Measurements from ENCODE around the gene CREB3L2. TPM values are rescaled to one million over a fixed set of nuclear protein-coding genes. Genes with fewer than 3 reads are reported as not detected.

The CREB3L2 gene
- total RNA-seq, 1 experiment from 2014 or later = 60.6 TPM

DNA sequence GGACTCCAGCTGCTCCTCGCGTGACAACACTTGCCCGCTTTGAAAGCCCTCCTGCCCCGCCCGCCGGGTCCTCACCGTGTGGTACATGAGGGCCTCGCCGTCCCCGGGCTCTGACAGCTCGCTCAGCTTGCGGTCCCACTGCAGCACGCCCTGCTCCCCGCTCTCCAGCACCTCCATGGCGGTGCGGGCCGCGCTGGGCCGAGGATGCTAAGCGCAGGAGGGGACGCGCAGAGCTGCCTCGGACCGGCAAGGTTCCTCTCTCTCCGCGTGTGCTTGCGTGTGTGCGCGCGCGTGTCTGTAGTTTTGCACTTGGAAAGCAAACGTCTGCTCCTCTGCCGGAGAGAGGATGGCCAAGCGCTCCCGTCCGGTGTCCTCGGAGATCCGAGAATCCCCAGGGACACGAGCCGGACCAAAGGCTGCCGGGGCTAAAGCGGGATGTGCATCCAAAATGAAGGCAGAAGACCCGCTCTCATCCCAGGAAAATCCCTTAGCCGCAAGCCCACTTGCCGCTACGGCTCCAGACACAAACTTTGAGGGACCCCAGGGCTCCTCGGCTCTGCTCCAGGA is at the start of gene CREB3L2 (continued):
- TF ChIP-seq, protein P1, sequence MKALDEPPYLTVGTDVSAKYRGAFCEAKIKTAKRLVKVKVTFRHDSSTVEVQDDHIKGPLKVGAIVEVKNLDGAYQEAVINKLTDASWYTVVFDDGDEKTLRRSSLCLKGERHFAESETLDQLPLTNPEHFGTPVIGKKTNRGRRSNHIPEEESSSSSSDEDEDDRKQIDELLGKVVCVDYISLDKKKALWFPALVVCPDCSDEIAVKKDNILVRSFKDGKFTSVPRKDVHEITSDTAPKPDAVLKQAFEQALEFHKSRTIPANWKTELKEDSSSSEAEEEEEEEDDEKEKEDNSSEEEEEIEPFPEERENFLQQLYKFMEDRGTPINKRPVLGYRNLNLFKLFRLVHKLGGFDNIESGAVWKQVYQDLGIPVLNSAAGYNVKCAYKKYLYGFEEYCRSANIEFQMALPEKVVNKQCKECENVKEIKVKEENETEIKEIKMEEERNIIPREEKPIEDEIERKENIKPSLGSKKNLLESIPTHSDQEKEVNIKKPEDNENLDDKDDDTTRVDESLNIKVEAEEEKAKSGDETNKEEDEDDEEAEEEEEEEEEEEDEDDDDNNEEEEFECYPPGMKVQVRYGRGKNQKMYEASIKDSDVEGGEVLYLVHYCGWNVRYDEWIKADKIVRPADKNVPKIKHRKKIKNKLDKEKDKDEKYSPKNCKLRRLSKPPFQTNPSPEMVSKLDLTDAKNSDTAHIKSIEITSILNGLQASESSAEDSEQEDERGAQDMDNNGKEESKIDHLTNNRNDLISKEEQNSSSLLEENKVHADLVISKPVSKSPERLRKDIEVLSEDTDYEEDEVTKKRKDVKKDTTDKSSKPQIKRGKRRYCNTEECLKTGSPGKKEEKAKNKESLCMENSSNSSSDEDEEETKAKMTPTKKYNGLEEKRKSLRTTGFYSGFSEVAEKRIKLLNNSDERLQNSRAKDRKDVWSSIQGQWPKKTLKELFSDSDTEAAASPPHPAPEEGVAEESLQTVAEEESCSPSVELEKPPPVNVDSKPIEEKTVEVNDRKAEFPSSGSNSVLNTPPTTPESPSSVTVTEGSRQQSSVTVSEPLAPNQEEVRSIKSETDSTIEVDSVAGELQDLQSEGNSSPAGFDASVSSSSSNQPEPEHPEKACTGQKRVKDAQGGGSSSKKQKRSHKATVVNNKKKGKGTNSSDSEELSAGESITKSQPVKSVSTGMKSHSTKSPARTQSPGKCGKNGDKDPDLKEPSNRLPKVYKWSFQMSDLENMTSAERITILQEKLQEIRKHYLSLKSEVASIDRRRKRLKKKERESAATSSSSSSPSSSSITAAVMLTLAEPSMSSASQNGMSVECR (CRISPR knock-in tag; IDR thresholded peaks at IDR 0.05; ENCODE audit: borderline replicate concordance) = peak; percentile 93
- TF ChIP-seq, protein P2, sequence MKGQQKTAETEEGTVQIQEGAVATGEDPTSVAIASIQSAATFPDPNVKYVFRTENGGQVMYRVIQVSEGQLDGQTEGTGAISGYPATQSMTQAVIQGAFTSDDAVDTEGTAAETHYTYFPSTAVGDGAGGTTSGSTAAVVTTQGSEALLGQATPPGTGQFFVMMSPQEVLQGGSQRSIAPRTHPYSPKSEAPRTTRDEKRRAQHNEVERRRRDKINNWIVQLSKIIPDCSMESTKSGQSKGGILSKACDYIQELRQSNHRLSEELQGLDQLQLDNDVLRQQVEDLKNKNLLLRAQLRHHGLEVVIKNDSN (CRISPR knock-in tag; IDR thresholded peaks at IDR 0.05) = peak; percentile 25; the same call in 1 of the 2 replicates
- 0 out of 2 replicates have a peak, but pooled peaks have one; percentile 42 for TF ChIP-seq CREB1 (CRISPR knock-in tag; IDR thresholded peaks at IDR 0.05)
- TF ChIP-seq JUN (CRISPR knock-in tag; IDR thresholded peaks at IDR 0.05) = peak; percentile 71; the same call in 1 of the 2 replicates
- no peak for TF ChIP-seq PRRX2 (CRISPR knock-in tag; IDR thresholded peaks at IDR 0.05)
- 0 out of 2 replicates have a peak, but pooled peaks have one; percentile 52 for TF ChIP-seq ATF1 (CRISPR knock-in tag; IDR thresholded peaks at IDR 0.05)
- no peak for TF ChIP-seq CREM (CRISPR knock-in tag; IDR thresholded peaks at IDR 0.05)
- TF ChIP-seq, protein P3, sequence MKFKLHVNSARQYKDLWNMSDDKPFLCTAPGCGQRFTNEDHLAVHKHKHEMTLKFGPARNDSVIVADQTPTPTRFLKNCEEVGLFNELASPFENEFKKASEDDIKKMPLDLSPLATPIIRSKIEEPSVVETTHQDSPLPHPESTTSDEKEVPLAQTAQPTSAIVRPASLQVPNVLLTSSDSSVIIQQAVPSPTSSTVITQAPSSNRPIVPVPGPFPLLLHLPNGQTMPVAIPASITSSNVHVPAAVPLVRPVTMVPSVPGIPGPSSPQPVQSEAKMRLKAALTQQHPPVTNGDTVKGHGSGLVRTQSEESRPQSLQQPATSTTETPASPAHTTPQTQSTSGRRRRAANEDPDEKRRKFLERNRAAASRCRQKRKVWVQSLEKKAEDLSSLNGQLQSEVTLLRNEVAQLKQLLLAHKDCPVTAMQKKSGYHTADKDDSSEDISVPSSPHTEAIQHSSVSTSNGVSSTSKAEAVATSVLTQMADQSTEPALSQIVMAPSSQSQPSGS (CRISPR knock-in tag; IDR thresholded peaks at IDR 0.05; ENCODE audit: borderline replicate concordance, low read depth) = no peak

DNA sequence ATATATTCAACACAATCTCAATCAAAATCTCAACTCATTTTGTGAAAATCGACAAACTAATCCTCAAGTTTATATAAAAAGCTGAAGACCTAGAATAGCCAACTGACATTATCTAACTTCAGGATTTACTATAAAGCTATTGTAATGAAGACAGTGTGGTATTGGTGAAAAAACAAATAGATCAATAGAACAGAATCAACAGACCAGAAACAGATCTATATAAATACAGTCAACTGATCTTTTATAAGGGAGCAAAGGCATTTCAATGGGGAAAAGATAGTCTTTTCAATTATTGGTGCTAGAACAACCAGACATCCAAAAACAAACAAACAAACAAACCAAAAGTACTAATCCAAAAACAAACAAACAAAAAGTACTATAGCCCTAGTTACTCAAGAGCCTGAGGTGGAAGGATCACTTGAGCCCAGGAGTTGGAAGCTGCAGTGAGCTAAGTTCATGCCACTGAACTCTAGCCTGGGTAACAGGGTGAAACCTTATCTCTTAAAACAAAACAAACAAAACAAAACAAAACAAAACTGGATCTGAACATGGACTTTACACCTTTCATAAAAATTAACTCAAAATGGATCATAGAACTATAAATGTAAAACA is 47.7 kb upstream of the CREB3L2 start:
- H3K4me3 Mint-ChIP-seq = no peak overlapping the region
- no peaks in the 10 kb centered on the region for H3K4me1 Mint-ChIP-seq
- peaks cover 16% of the 10 kb centered on the region for H3K9me3 Mint-ChIP-seq
- H3K27me3 Mint-ChIP-seq (ENCODE audit: low read depth) = no peaks in the 10 kb centered on the region
- peaks cover 15% of the 10 kb centered on the region for H3K36me3 Mint-ChIP-seq
- no peak for DNase-seq (ENCODE audit: low spot score)
- TF ChIP-seq, protein P4, sequence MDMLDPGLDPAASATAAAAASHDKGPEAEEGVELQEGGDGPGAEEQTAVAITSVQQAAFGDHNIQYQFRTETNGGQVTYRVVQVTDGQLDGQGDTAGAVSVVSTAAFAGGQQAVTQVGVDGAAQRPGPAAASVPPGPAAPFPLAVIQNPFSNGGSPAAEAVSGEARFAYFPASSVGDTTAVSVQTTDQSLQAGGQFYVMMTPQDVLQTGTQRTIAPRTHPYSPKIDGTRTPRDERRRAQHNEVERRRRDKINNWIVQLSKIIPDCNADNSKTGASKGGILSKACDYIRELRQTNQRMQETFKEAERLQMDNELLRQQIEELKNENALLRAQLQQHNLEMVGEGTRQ (CRISPR knock-in tag; IDR thresholded peaks at IDR 0.05) = no peak
- TF ChIP-seq OVOL2 (CRISPR knock-in tag; IDR thresholded peaks at IDR 0.05; ENCODE audit: borderline replicate concordance) (no peak), ZBTB21 (CRISPR knock-in tag; IDR thresholded peaks at IDR 0.05; ENCODE audit: borderline replicate concordance) (no peak), GABPB1 (CRISPR knock-in tag; IDR thresholded peaks at IDR 0.05) (0 out of 2 replicates have a peak, but pooled peaks have one; percentile 41)
- CTCF ChIA-PET = no interaction called here
- no peak for ATAC-seq
- H3K27ac Mint-ChIP-seq = no peak overlapping the region
- POLR2A ChIA-PET = no interaction called here

DNA sequence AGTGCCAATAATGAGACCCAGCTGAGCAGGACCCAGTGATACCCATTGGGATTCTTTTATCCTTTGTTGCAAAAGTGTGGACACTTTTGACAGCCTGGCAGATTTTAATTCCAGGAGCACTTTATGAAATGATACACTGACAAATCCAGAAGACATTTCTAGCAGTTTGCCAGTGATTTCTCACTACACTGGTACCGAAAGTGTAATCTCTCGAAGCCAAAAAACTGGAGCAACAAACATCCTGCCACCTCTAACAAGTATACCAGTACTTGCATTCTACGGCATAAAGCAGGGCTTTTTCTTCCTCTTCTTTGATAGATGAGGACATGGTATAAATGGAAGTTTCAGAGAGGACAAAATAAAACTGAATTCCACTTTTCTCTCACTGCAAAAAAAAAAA is 46.0 kb upstream of the CREB3L2 start:
- Mint-ChIP-seq H3K4me1 (no peaks in the 10 kb centered on the region), H3K9me3 (peaks cover 16% of the 10 kb centered on the region), H3K27ac (no peak overlapping the region), H3K27me3 (ENCODE audit: low read depth) (no peaks in the 10 kb centered on the region), H3K36me3 (peaks cover 15% of the 10 kb centered on the region), H3K4me3 (no peak overlapping the region)
- POLR2A ChIA-PET = no interaction called here
- CTCF ChIA-PET = no interaction called here
- DNase-seq (ENCODE audit: low spot score) (no peak), ATAC-seq (no peak)
- TF ChIP-seq, protein P2 (CRISPR knock-in tag; IDR thresholded peaks at IDR 0.05) = no peak
- TF ChIP-seq, protein P5, sequence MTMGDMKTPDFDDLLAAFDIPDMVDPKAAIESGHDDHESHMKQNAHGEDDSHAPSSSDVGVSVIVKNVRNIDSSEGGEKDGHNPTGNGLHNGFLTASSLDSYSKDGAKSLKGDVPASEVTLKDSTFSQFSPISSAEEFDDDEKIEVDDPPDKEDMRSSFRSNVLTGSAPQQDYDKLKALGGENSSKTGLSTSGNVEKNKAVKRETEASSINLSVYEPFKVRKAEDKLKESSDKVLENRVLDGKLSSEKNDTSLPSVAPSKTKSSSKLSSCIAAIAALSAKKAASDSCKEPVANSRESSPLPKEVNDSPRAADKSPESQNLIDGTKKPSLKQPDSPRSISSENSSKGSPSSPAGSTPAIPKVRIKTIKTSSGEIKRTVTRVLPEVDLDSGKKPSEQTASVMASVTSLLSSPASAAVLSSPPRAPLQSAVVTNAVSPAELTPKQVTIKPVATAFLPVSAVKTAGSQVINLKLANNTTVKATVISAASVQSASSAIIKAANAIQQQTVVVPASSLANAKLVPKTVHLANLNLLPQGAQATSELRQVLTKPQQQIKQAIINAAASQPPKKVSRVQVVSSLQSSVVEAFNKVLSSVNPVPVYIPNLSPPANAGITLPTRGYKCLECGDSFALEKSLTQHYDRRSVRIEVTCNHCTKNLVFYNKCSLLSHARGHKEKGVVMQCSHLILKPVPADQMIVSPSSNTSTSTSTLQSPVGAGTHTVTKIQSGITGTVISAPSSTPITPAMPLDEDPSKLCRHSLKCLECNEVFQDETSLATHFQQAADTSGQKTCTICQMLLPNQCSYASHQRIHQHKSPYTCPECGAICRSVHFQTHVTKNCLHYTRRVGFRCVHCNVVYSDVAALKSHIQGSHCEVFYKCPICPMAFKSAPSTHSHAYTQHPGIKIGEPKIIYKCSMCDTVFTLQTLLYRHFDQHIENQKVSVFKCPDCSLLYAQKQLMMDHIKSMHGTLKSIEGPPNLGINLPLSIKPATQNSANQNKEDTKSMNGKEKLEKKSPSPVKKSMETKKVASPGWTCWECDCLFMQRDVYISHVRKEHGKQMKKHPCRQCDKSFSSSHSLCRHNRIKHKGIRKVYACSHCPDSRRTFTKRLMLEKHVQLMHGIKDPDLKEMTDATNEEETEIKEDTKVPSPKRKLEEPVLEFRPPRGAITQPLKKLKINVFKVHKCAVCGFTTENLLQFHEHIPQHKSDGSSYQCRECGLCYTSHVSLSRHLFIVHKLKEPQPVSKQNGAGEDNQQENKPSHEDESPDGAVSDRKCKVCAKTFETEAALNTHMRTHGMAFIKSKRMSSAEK (CRISPR knock-in tag; IDR thresholded peaks at IDR 0.05; ENCODE audit: borderline replicate concordance) = no peak
- TF ChIP-seq, protein P6, sequence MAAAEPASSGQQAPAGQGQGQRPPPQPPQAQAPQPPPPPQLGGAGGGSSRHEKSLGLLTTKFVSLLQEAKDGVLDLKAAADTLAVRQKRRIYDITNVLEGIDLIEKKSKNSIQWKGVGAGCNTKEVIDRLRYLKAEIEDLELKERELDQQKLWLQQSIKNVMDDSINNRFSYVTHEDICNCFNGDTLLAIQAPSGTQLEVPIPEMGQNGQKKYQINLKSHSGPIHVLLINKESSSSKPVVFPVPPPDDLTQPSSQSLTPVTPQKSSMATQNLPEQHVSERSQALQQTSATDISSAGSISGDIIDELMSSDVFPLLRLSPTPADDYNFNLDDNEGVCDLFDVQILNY (CRISPR knock-in tag; IDR thresholded peaks at IDR 0.05) = no peak
- no peak for TF ChIP-seq SMAD4 (CRISPR knock-in tag; IDR thresholded peaks at IDR 0.05)
- no peak for TF ChIP-seq ZNF396 (CRISPR knock-in tag; IDR thresholded peaks at IDR 0.05; ENCODE audit: borderline replicate concordance)
- no peak for TF ChIP-seq CREM (CRISPR knock-in tag; IDR thresholded peaks at IDR 0.05)
- TF ChIP-seq IRF2 (CRISPR knock-in tag; IDR thresholded peaks at IDR 0.05; ENCODE audit: borderline replicate concordance, low read depth) = no peak
